ENCODE data around the gene CFAP100.

The CFAP100 gene

DNA sequence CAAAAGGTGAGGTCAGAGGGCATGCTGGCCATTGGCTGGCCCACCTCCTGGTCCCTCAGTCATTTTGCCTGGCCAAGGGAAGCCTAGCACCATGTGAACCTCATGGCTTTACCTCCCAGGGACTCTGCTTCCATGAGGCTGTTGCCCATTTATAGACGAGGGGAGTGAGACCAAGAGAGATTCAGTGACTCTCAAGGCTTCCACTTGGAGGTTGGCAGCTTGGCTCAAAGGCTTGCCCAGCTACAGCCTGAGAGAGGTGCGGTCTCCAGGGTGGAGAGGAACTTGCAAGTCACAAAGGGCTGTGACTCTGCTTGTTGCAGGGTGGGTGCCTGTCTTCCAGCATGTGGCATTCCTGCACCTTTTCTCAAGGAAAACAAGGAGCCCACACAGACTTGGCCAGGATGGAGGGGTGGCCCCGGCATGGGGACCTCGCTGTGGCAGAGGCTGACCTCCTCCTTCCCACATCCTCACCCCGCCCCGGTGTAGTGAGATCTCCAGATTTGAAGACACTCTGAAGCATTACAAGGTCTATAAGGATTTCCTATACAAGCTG lies 24.5 kb downstream of the CFAP100 start:
- no peaks in the 10 kb centered on the region for H3K9me3 ChIP-seq (ENCODE audit: control insufficient read depth in 5 of 5, low read length in 5 of 5)
- H3K4me1 ChIP-seq (ENCODE audit: control insufficient read depth in 5 of 5, insufficient read depth in 5 of 5, low read length in 5 of 5), result peaks cover 0 to 16% (median 6%) of the 10 kb centered on the region in 5 donors
- peaks cover 16 to 55% (median 41%) of the 10 kb centered on the region in 5 donors for H3K27me3 ChIP-seq (ENCODE audit: control insufficient read depth in 5 of 5, insufficient read depth in 4 of 5, low read length in 5 of 5)
- peaks cover 0 to under 1% (median 0%) of the 10 kb centered on the region in 5 donors for H3K36me3 ChIP-seq (ENCODE audit: control insufficient read depth in 5 of 5, insufficient read depth in 5 of 5, low read length in 5 of 5)
- H3K4me3 ChIP-seq (ENCODE audit: low read depth in 1 of 5, low read length in 5 of 5), result no peak overlapping the region
- no peak overlapping the region for H3K9ac ChIP-seq (ENCODE audit: low read length in 5 of 5)
- no peak overlapping the region for H3K27ac ChIP-seq (ENCODE audit: low read depth, low read length)

DNA sequence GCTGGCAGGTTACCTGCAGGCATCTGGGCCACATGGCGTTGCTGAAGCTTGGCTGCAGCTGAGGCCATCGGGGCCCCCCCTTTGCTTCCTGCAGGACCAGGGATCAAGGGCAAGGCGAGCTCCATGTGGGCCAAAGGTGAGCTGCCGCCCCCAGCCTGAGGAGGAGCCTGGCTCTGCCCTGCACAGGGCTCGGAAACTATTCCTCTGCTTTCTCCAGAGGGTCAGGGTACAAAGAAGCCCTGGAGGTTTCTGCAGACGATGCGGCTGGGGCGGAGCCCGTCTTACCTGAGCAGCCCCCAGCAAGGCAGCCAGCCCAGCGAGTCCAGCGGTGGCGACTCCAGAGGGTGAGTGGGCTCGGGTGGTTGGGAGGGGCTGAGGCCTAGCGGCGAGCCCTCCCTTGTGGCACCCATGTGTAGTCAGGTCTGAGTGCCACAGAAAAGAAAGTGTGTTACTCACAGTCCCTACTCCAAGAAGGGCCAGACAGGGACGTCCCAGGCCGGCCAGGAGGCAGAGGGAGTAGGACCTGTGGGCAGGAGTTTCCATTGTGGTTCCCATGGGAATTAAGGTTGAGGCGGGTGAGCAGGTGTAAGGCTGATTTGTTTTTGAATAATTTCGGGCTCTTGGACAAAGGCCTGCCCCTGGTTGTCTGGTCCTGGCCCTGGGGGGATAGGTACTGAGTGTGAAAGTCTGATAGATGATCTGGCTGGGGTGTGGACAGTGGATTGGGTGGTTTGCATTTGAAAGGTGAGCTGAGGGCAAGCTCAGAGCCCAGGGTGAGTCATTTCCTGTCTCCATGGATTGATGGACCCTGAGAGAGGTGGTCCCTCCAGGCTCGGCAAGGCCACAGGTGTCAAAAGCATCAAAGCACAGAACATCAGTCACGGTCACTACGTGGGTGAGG lies 25.4 kb downstream of the CFAP100 start:
- H3K9me3 ChIP-seq (ENCODE audit: control insufficient read depth in 5 of 5, low read length in 5 of 5), result no peaks in the 10 kb centered on the region
- peaks cover 0 to 16% (median 6%) of the 10 kb centered on the region in 5 donors for H3K4me1 ChIP-seq (ENCODE audit: control insufficient read depth in 5 of 5, insufficient read depth in 5 of 5, low read length in 5 of 5)
- H3K27ac ChIP-seq (ENCODE audit: low read depth, low read length), result no peak overlapping the region
- H3K36me3 ChIP-seq (ENCODE audit: control insufficient read depth in 5 of 5, insufficient read depth in 5 of 5, low read length in 5 of 5), result peaks cover 0 to 8% (median 0%) of the 10 kb centered on the region in 5 donors
- H3K4me3 ChIP-seq (ENCODE audit: low read depth in 1 of 5, low read length in 5 of 5), result no peak overlapping the region
- H3K27me3 ChIP-seq (ENCODE audit: control insufficient read depth in 5 of 5, insufficient read depth in 4 of 5, low read length in 5 of 5), result peaks cover 16 to 48% (median 37%) of the 10 kb centered on the region in 5 donors
- no peak overlapping the region for H3K9ac ChIP-seq (ENCODE audit: low read length in 5 of 5)

DNA sequence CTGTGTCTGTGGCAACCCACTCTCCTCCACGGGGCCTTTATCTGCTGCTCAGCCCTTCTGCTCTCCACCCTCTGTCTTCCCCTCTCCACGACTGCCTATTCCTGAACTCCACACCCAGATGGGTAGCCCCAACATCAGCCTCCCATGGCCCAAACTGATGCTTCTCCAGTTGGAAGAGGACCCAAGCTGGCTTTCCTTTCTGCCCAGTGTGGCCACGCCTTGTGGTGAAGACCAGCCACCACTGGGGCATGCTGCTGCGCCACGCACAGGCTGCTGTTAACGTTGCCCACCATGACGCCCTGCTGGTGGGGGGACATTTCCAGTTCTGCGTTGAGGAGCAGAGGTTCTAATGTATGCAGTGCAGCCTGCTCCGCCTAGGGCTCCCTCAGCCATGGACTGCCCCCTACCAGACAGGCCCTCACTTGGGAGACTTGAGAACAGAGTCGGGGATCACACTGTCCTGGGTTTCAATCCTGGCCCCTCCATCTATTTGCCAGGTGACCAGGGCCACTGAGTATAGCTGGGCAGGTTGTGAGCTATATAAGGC lies 26.9 kb downstream of the CFAP100 start:
- Histone ChIP-seq H3K27ac (ENCODE audit: low read depth, low read length) (no peak overlapping the region), H3K9me3 (ENCODE audit: control insufficient read depth in 5 of 5, low read length in 5 of 5) (peaks cover 5 to 10% (median 8%) of the 10 kb centered on the region in 5 donors), H3K27me3 (ENCODE audit: control insufficient read depth in 5 of 5, insufficient read depth in 4 of 5, low read length in 5 of 5) (peaks cover 13 to 38% (median 23%) of the 10 kb centered on the region in 5 donors), H3K4me1 (ENCODE audit: control insufficient read depth in 5 of 5, insufficient read depth in 5 of 5, low read length in 5 of 5) (peaks cover 0 to 10% (median 6%) of the 10 kb centered on the region in 5 donors), H3K36me3 (ENCODE audit: control insufficient read depth in 5 of 5, insufficient read depth in 5 of 5, low read length in 5 of 5) (peaks cover 0 to 8% (median 0%) of the 10 kb centered on the region in 5 donors), H3K9ac (ENCODE audit: low read length in 5 of 5) (no peak overlapping the region), H3K4me3 (ENCODE audit: low read depth in 1 of 5, low read length in 5 of 5) (no peak overlapping the region)

DNA sequence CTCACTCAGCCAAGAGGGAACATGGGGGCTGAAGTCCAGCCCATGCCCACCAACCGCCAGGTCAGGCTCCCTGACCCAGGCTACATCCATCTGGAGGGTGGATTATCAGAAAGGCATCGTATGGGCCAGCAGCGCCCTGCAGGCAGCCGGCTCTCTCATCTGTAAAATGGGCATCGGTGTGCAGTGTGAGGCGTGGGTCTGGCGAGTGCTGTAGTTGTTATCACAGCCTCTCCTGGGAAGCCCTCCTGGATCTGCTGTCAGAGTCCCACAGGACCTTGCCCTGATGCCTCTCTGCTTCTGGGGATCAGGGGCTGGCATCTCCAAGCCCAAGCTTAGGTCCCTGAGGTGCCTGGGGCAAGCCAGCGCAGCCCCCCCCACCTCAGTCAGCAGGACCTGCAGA lies 27.4 kb downstream of the CFAP100 start:
- H3K9me3 ChIP-seq (ENCODE audit: control insufficient read depth in 5 of 5, low read length in 5 of 5), result peaks cover 5 to 13% (median 12%) of the 10 kb centered on the region in 5 donors

DNA sequence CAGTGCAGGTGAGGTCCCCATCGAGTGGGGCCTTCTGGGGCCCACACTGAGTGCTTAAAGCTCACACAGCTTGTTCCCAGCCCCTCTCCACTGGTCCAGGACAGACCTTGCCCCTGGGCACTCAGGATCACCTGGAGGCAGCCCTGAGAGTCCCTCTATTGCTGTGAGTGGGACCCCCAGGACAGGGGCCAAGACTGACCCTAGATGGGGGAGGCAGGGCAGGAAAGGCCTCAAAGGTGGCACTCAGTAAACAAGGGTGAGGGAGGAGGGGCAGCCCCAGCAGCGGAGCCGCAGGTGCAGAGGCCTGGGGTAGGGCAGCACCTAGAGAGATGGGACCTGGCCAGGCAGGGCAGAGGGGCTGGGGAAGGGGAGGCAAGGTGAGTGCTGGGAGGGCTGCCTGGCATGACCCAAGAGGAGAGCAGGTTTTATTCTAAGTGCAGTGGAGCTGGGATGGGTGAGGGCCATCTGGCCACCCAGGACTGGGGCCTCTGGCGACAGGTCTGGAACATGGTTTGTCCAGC lies 27.9 kb downstream of the CFAP100 start:
- no peak overlapping the region for H3K27ac ChIP-seq (ENCODE audit: low read depth, low read length)

More for the DNA sequence above, 27.4 kb downstream of the CFAP100 start:
- H3K4me3 ChIP-seq (ENCODE audit: low read depth in 1 of 5, low read length in 5 of 5), result no peak overlapping the region
- peaks cover 9 to 34% (median 19%) of the 10 kb centered on the region in 5 donors for H3K27me3 ChIP-seq (ENCODE audit: control insufficient read depth in 5 of 5, insufficient read depth in 4 of 5, low read length in 5 of 5)
- no peak overlapping the region for H3K27ac ChIP-seq (ENCODE audit: low read depth, low read length)
- peaks cover 0 to 10% (median 6%) of the 10 kb centered on the region in 5 donors for H3K4me1 ChIP-seq (ENCODE audit: control insufficient read depth in 5 of 5, insufficient read depth in 5 of 5, low read length in 5 of 5)
- H3K9ac ChIP-seq (ENCODE audit: low read length in 5 of 5), result no peak overlapping the region
- peaks cover 0 to 8% (median 0%) of the 10 kb centered on the region in 5 donors for H3K36me3 ChIP-seq (ENCODE audit: control insufficient read depth in 5 of 5, insufficient read depth in 5 of 5, low read length in 5 of 5)

DNA sequence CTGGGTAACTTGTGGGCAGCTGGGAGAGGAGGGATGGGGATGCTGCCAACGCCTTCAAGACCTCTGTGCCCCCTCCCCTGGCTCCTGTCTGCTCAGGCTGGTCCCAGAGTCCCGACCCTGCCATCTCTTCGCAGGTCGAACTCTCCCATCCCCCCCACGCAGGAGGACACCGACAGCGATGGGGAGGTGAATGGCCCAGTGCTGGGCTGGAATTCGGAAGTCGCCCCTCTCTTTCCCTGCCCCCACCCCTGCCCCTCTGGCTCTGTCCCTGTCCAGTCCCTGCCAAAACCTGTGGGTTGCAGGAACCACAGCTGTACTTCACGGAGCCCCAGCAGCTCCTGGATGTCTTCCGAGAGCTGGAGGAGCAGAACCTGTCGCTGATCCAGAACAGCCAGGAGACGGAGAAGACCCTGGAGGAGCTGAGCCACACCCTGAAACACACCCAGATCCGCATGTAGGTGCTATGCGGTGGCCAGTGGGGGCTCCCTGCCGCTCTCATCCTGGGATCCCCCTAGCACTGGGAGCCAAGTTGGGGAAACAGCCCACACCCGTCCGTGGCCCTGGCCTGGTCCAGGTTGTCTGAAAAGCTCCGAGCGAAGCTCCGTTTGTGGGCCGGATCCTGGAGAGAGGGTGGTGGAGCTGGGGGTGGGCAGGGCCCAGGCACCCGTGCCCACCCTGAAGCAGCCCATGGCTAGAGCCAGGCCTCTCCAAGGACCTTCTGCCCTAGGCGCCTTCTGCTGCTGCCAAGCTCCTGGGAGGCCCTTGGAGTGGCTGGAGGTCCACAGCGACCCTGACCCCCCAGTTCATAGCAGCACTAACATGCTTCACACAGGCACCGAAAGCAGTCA lies 28.7 kb downstream of the CFAP100 start:
- H3K4me3 ChIP-seq (ENCODE audit: low read depth in 1 of 5, low read length in 5 of 5), result no peak overlapping the region

More for the DNA sequence above, 27.9 kb downstream of the CFAP100 start:
- H3K4me1 ChIP-seq (ENCODE audit: control insufficient read depth in 5 of 5, insufficient read depth in 5 of 5, low read length in 5 of 5), result peaks cover 0 to 10% (median 6%) of the 10 kb centered on the region in 5 donors
- H3K27me3 ChIP-seq (ENCODE audit: control insufficient read depth in 5 of 5, insufficient read depth in 4 of 5, low read length in 5 of 5), result peaks cover 4 to 29% (median 15%) of the 10 kb centered on the region in 5 donors
- no peak overlapping the region for H3K4me3 ChIP-seq (ENCODE audit: low read depth in 1 of 5, low read length in 5 of 5)
- H3K9ac ChIP-seq (ENCODE audit: low read length in 5 of 5), result no peak overlapping the region
- H3K36me3 ChIP-seq (ENCODE audit: control insufficient read depth in 5 of 5, insufficient read depth in 5 of 5, low read length in 5 of 5), result peaks cover 0 to 8% (median 0%) of the 10 kb centered on the region in 5 donors
- peaks cover 5 to 17% (median 15%) of the 10 kb centered on the region in 5 donors for H3K9me3 ChIP-seq (ENCODE audit: control insufficient read depth in 5 of 5, low read length in 5 of 5)

DNA sequence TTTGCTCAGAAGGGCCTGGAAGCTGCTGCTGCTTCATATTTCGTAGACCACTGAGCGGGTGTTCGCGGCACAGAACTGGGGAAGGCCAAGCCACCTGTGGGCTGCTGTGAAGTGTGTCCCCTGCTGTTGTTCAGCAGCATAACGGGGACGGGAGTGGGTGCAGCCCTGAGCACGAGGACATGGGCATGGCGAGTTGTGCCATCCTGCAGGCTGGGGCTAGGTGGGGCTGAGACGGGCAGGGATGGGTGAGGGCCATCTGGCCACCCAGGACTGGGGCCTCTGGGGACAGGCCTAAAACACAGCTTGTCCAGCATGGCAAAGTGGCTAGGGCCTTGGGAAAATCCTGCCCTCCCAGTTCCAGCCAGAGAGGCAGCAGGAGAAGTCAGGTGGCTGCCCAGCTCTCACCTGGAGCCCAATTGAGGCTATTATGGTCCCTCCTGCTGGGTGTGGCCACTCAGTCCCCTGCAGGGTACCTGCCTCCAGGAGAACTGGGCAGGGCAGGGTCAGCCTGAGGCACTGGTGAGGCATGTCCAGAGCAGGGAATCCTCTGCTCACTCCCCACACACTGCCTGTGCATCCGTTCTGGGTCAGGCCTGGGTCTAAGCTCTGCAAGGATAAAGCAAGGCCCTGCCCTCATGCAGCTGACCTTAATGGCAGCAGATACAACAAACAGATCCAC lies 29.5 kb downstream of the CFAP100 start:
- Histone ChIP-seq H3K9me3 (ENCODE audit: control insufficient read depth in 5 of 5, low read length in 5 of 5) (peaks cover 5 to 23% (median 18%) of the 10 kb centered on the region in 5 donors), H3K9ac (ENCODE audit: low read length in 5 of 5) (no peak overlapping the region), H3K4me1 (ENCODE audit: control insufficient read depth in 5 of 5, insufficient read depth in 5 of 5, low read length in 5 of 5) (peaks cover 0 to 10% (median 6%) of the 10 kb centered on the region in 5 donors), H3K27ac (ENCODE audit: low read depth, low read length) (no peak overlapping the region), H3K36me3 (ENCODE audit: control insufficient read depth in 5 of 5, insufficient read depth in 5 of 5, low read length in 5 of 5) (peaks cover 0 to 8% (median 0%) of the 10 kb centered on the region in 5 donors), H3K27me3 (ENCODE audit: control insufficient read depth in 5 of 5, insufficient read depth in 4 of 5, low read length in 5 of 5) (peaks cover 0 to 17% (median 8%) of the 10 kb centered on the region in 5 donors), H3K4me3 (ENCODE audit: low read depth in 1 of 5, low read length in 5 of 5) (no peak overlapping the region)

More for the DNA sequence above, 28.7 kb downstream of the CFAP100 start:
- Histone ChIP-seq H3K9me3 (ENCODE audit: control insufficient read depth in 5 of 5, low read length in 5 of 5) (peaks cover 5 to 21% (median 17%) of the 10 kb centered on the region in 5 donors), H3K4me1 (ENCODE audit: control insufficient read depth in 5 of 5, insufficient read depth in 5 of 5, low read length in 5 of 5) (peaks cover 0 to 10% (median 6%) of the 10 kb centered on the region in 5 donors), H3K36me3 (ENCODE audit: control insufficient read depth in 5 of 5, insufficient read depth in 5 of 5, low read length in 5 of 5) (peaks cover 0 to 8% (median 0%) of the 10 kb centered on the region in 5 donors), H3K27ac (ENCODE audit: low read depth, low read length) (no peak overlapping the region), H3K9ac (ENCODE audit: low read length in 5 of 5) (no peak overlapping the region), H3K27me3 (ENCODE audit: control insufficient read depth in 5 of 5, insufficient read depth in 4 of 5, low read length in 5 of 5) (peaks cover 0 to 22% (median 10%) of the 10 kb centered on the region in 5 donors)

DNA sequence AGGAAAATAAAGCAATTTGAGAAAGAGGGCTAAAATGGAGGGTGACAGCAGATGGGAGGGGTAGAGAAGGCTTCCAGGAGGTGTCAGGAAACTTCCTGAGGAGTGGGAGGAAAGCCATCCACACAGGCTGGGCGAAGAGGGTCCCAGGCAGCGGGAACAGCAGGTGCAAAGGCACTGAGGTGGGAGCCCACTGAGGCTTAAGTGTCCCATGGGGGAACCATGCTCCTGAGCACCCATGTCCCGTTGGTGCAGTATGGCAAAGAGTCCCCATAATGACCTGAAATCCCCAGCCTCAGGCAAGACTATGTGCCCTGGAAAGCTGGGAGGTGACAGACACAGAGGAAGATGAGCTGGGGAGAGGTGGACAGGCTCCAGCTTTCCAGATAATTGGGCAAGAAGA lies 30.0 kb downstream of the CFAP100 start:
- Histone ChIP-seq H3K36me3 (ENCODE audit: control insufficient read depth in 5 of 5, insufficient read depth in 5 of 5, low read length in 5 of 5) (peaks cover 0 to 8% (median 0%) of the 10 kb centered on the region in 5 donors), H3K27ac (ENCODE audit: low read depth, low read length) (no peak overlapping the region), H3K27me3 (ENCODE audit: control insufficient read depth in 5 of 5, insufficient read depth in 4 of 5, low read length in 5 of 5) (peaks cover 0 to 12% (median 3%) of the 10 kb centered on the region in 5 donors), H3K9me3 (ENCODE audit: control insufficient read depth in 5 of 5, low read length in 5 of 5) (peaks cover 5 to 23% (median 18%) of the 10 kb centered on the region in 5 donors), H3K4me1 (ENCODE audit: control insufficient read depth in 5 of 5, insufficient read depth in 5 of 5, low read length in 5 of 5) (peaks cover 0 to 5% (median 2%) of the 10 kb centered on the region in 5 donors), H3K9ac (ENCODE audit: low read length in 5 of 5) (no peak overlapping the region), H3K4me3 (ENCODE audit: low read depth in 1 of 5, low read length in 5 of 5) (no peak overlapping the region)
